Neuronal stem cell (in vitro differentiated cells): ENCODE measurements around the gene CCNG2.
A peak's percentile ranks its signal among the peaks of the same experiment; 100 is the strongest.

Experiments used
- DNase-seq: peaks from one replicate; pipeline ENCODE4 v3.0.0-alpha.2; 2013; ENCODE audit warnings: low spot score
- H2AFZ ChIP-seq: one replicate; pipeline ENCODE4 v1.6.1; 2013; ENCODE audit warnings: mild to moderate bottlenecking, low read length, inconsistent platforms
- H2AK5ac ChIP-seq: 2 replicates; pipeline ENCODE4 v1.6.1; 2013; ENCODE audit warnings: low read depth, mild to moderate bottlenecking, inconsistent platforms, low read length, moderate library complexity, mixed read lengths
- H2BK120ac ChIP-seq: 2 replicates; pipeline ENCODE4 v1.6.1; 2013; ENCODE audit warnings: low read depth, mild to moderate bottlenecking, inconsistent platforms, low read length, moderate library complexity, mixed read lengths
- H2BK12ac ChIP-seq: one replicate; pipeline ENCODE4 v1.6.1; 2013; ENCODE audit warnings: low read length, inconsistent platforms
- H2BK15ac ChIP-seq: 2 replicates; pipeline ENCODE4 v1.6.1; 2013; ENCODE audit warnings: mild to moderate bottlenecking, low read length, inconsistent platforms, mixed read lengths
- H2BK5ac ChIP-seq: one replicate; pipeline ENCODE4 v1.6.1; 2013; ENCODE audit warnings: inconsistent platforms, mild to moderate bottlenecking, low read length, moderate library complexity
- H3K14ac ChIP-seq: one replicate; pipeline ENCODE4 v1.6.1; 2013; ENCODE audit warnings: low read length, inconsistent platforms
- H3K18ac ChIP-seq: 2 replicates; pipeline ENCODE4 v1.6.1; 2013; ENCODE audit warnings: low read length, inconsistent platforms
- H3K23ac ChIP-seq: 2 replicates; pipeline ENCODE4 v1.6.1; 2013; ENCODE audit warnings: low read depth, mild to moderate bottlenecking, mixed read lengths, low read length, inconsistent platforms; ENCODE audit not compliant: poor library complexity
- H3K27ac ChIP-seq: replicated peaks from 3 replicates; pipeline ENCODE4 v1.5.1; 2013; ENCODE audit warnings: low read length, inconsistent platforms
- H3K27me3 ChIP-seq, 3 experiments: 2 replicates each; pipeline ENCODE4 v1.6.1; 2013; ENCODE audit warnings: low read length in 3 of 3, mild to moderate bottlenecking in 2 of 3, inconsistent platforms in 1 of 3, low read depth in 1 of 3, mixed read lengths in 1 of 3, moderate library complexity in 1 of 3; ENCODE audit not compliant: control insufficient read depth in 3 of 3, insufficient read depth in 3 of 3
- H3K36me3 ChIP-seq, 2 donors: replicated peaks in 1 of 2; 2 replicates each; pipeline ENCODE4 v1.6.1; 2013; ENCODE audit warnings: low read length in 2 of 2; ENCODE audit not compliant: control insufficient read depth in 2 of 2, insufficient read depth in 2 of 2
- H3K4ac ChIP-seq: 2 replicates; pipeline ENCODE4 v1.6.1; 2013; ENCODE audit warnings: inconsistent platforms, mild to moderate bottlenecking, low read length, moderate library complexity
- H3K4me1 ChIP-seq, 2 donors: 1 replicate in 1 of 2; 2 replicates in 1 of 2; pipeline ENCODE4 v1.6.1; 2013; ENCODE audit warnings: low read length in 2 of 2, low read depth in 1 of 2; ENCODE audit not compliant: control insufficient read depth in 2 of 2, insufficient read depth in 1 of 2
- H3K4me2 ChIP-seq: one replicate; pipeline ENCODE4 v1.6.1; 2013; ENCODE audit warnings: mild to moderate bottlenecking, low read length, inconsistent platforms; ENCODE audit not compliant: insufficient read depth, poor library complexity, severe bottlenecking
- H3K4me3 ChIP-seq, 2 donors: 2 replicates each; pipeline ENCODE4 v1.5.1; 2013; ENCODE audit warnings: low read length in 2 of 2, mild to moderate bottlenecking in 2 of 2, inconsistent platforms in 1 of 2, moderate library complexity in 1 of 2
- H3K79me1 ChIP-seq: one replicate; pipeline ENCODE4 v1.6.1; 2013; ENCODE audit warnings: low read depth, mild to moderate bottlenecking, inconsistent platforms, low read length, moderate library complexity
- H3K9ac ChIP-seq: one replicate; pipeline ENCODE4 v1.6.1; 2013; ENCODE audit warnings: mild to moderate bottlenecking, low read depth, low read length, inconsistent platforms; ENCODE audit not compliant: poor library complexity
- H3K9me3 ChIP-seq, 2 donors: replicated peaks in 1 of 2; 2 replicates each; pipeline versions ENCODE3 to v1.6.1; 2013; ENCODE audit warnings: low read length in 2 of 2, mild to moderate bottlenecking in 2 of 2, inconsistent platforms in 1 of 2, low read depth in 1 of 2, mixed read lengths in 1 of 2, moderate library complexity in 1 of 2; ENCODE audit not compliant: control insufficient read depth in 2 of 2, insufficient read depth in 1 of 2
- H4K8ac ChIP-seq: one replicate; pipeline ENCODE4 v1.6.1; 2013; ENCODE audit warnings: low read depth, mild to moderate bottlenecking, inconsistent platforms, low read length, moderate library complexity
- H4K91ac ChIP-seq: one replicate; pipeline ENCODE4 v1.6.1; 2013; ENCODE audit warnings: low read length, low read depth, mild to moderate bottlenecking, inconsistent platforms; ENCODE audit not compliant: poor library complexity
- WGBS, 2 donors: extraction: QIAGEN DNeasy Blood & Tissue Kit; methylation state at CpG; one replicate each; pipeline ENCODE4 v1.1.7; 2013; ENCODE audit warnings: missing lambda C conversion rate in 2 of 2, mixed read lengths in 1 of 2; ENCODE audit not compliant: insufficient read length in 2 of 2, insufficient replicate concordance in 1 of 2; ENCODE audit errors: extremely low coverage in 2 of 2; 5-methylcytosine and 5-hydroxymethylcytosine counted together

The CCNG2 gene

GRCh38 chr4:77179519-77179918 is 22.5 kb downstream of the CCNG2 start:
- Histone ChIP-seq H2BK120ac (no peak overlapping the region), H2BK12ac (no peak overlapping the region), H2AFZ (no peak overlapping the region), H3K36me3 (no peaks in the 10 kb centered on the region), H2AK5ac (no peak overlapping the region), H3K27ac (peak overlapping the region; percentile 21), H3K18ac (no peak overlapping the region), H3K23ac (no peak overlapping the region), H3K79me1 (no peaks in the 10 kb centered on the region), H3K4me1 (peaks cover 14 to 34% of the 10 kb centered on the region in 2 donors), H3K9me3 (no peaks in the 10 kb centered on the region), H2BK5ac (no peak overlapping the region), H3K4me3 (no peak overlapping the region), H3K27me3 (no peaks in the 10 kb centered on the region), H2BK15ac (no peak overlapping the region), H3K9ac (no peak overlapping the region), H3K4me2 (no peak overlapping the region), H4K91ac (no peak overlapping the region), H4K8ac (no peak overlapping the region), H3K4ac (no peak overlapping the region), H3K14ac (no peak overlapping the region)
- no peak for DNase-seq

- H3K79me1 ChIP-seq, result no peaks in the 10 kb centered on the region
- H3K9me3 ChIP-seq, result no peaks in the 10 kb centered on the region
Observed at GRCh38 chr4:77181720-77182119, 24.7 kb downstream of the CCNG2 start.

DNA sequence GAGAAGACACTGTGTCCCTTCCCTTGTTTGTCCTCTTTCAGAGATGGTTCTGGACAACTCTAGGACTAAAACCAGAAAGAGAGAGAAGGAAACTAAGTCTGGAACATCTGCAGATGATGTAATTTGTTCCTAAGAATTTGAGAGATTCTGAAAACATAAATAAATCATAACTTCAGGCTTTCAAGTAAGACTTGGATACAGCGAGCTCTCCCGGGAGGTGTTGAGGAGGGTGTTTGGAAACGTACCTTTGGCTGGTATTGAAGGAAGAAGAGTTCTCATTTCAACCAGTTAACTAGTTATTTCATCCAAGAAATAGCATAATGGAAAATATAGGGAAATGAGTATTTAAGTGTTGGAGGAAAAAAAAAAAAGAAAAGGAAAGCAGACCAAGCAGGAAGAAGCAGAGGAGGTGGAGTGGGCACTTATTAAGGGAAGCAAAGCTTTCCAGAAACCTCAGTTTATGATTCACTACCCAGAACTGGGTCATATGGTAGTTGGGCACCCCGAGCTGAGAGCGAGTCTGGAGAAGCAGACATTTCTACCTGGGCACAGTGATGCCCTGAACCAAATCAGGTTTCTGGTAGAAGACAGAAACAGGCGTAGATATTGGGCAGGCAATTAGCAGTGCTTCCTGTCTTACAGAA is 26.9 kb downstream of the CCNG2 start:
- no CpG with 5 or more reads among the region's 6 CpGs for WGBS, 2 donors

More at GRCh38 chr4:77181720-77182119, 24.7 kb downstream of the CCNG2 start:
- Histone ChIP-seq H3K27me3 (no peaks in the 10 kb centered on the region), H2BK120ac (no peak overlapping the region), H3K4me2 (no peak overlapping the region), H4K8ac (no peak overlapping the region), H3K4me1 (peaks cover 9 to 17% of the 10 kb centered on the region in 2 donors), H3K18ac (no peak overlapping the region), H3K9ac (no peak overlapping the region), H3K4me3 (no peak overlapping the region), H2AFZ (no peak overlapping the region), H3K4ac (no peak overlapping the region), H4K91ac (no peak overlapping the region), H2BK5ac (no peak overlapping the region), H2BK12ac (no peak overlapping the region), H3K36me3 (no peaks in the 10 kb centered on the region), H2BK15ac (no peak overlapping the region), H3K14ac (no peak overlapping the region), H3K23ac (no peak overlapping the region), H3K27ac (no peak overlapping the region), H2AK5ac (no peak overlapping the region)
- no peak for DNase-seq
- no CpG with 5 or more reads among the region's 4 CpGs for WGBS, 2 donors

DNA sequence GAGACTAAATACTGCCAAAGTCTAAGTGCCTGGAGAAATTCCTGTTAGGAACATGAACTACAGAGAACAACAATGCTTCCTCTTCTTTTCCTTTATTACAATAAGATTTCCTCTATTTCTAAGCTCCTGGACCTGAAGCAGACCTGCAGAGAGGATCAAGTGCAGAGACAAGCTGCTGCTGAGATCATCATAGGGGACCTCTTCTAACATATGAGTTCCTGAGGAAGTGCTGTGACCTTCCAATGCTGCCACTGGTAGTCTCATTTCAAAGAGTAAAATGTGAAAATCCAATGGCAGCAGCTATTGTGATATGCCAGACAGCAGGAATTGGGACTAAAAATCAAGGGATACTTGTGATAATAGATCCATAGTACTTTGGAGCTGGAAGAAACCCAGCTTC is 28.0 kb downstream of the CCNG2 start:
- no peaks in the 10 kb centered on the region for H3K79me1 ChIP-seq
- H3K4me1 ChIP-seq, result peaks cover 11 to 13% of the 10 kb centered on the region in 2 donors
- H3K4ac ChIP-seq, result no peak overlapping the region
- H3K4me2 ChIP-seq, result no peak overlapping the region
- no peak overlapping the region for H2BK12ac ChIP-seq
- no peak overlapping the region for H4K91ac ChIP-seq
- H3K23ac ChIP-seq, result no peak overlapping the region
- no peak overlapping the region for H2BK15ac ChIP-seq
- no peak overlapping the region for H3K18ac ChIP-seq
- H3K27ac ChIP-seq, result no peak overlapping the region
- no peaks in the 10 kb centered on the region for H3K36me3 ChIP-seq
- no peak overlapping the region for H3K14ac ChIP-seq
- H2AFZ ChIP-seq, result no peak overlapping the region
- no peaks in the 10 kb centered on the region for H3K27me3 ChIP-seq
- H2BK5ac ChIP-seq, result no peak overlapping the region
- DNase-seq, result no peak
- no peak overlapping the region for H3K9ac ChIP-seq
- H4K8ac ChIP-seq, result no peak overlapping the region
- no peaks in the 10 kb centered on the region for H3K9me3 ChIP-seq
- no peak overlapping the region for H2BK120ac ChIP-seq
- no peak overlapping the region for H3K4me3 ChIP-seq
- no peak overlapping the region for H2AK5ac ChIP-seq

More for the DNA sequence above, 26.9 kb downstream of the CCNG2 start:
- no peak overlapping the region for H3K4me2 ChIP-seq
- no peak overlapping the region for H2BK12ac ChIP-seq
- H3K36me3 ChIP-seq, result no peaks in the 10 kb centered on the region
- H4K91ac ChIP-seq, result no peak overlapping the region
- H4K8ac ChIP-seq, result no peak overlapping the region
- H3K4me1 ChIP-seq, result peaks cover 9 to 13% of the 10 kb centered on the region in 2 donors
- H3K18ac ChIP-seq, result no peak overlapping the region
- H3K4ac ChIP-seq, result no peak overlapping the region
- H2AFZ ChIP-seq, result no peak overlapping the region
- H3K14ac ChIP-seq, result no peak overlapping the region
- no peak overlapping the region for H2BK5ac ChIP-seq
- no peak overlapping the region for H2BK15ac ChIP-seq
- no peaks in the 10 kb centered on the region for H3K79me1 ChIP-seq
- H2AK5ac ChIP-seq, result no peak overlapping the region
- H3K27ac ChIP-seq, result no peak overlapping the region
- H3K9me3 ChIP-seq, result no peaks in the 10 kb centered on the region
- no peak for DNase-seq
- no peak overlapping the region for H2BK120ac ChIP-seq
- H3K23ac ChIP-seq, result no peak overlapping the region
- no peaks in the 10 kb centered on the region for H3K27me3 ChIP-seq
- H3K9ac ChIP-seq, result no peak overlapping the region
- H3K4me3 ChIP-seq, result no peak overlapping the region
